Middle frontal gyrus (tissue), 1 donor: ENCODE data around the gene REPIN1.
"Not testable (repeated sequence)": the region's sequence is repeated elsewhere in the genome, so short reads cannot be mapped to it uniquely, and the experiment has no call there.

Experiments
- DNase-seq: peaks from one replicate; pipeline ENCODE4 v3.0.0-alpha.2; 2015; ENCODE audit warnings: low spot score; ENCODE audit errors: extremely low spot score

Gene REPIN1

GRCh38 chr7:150375662-150376521, 7.3 kb downstream of the REPIN1 start:
- DNase-seq, result no peak

- DNase-seq, result no peak
Observed at GRCh38 chr7:150376560-150376959, 7.9 kb downstream of the REPIN1 start.

GRCh38 chr7:150377196-150377595, 8.6 kb downstream of the REPIN1 start:
- no peak for DNase-seq

- no peak for DNase-seq
Observed at GRCh38 chr7:150377635-150378034, 9.0 kb downstream of the REPIN1 start.

- DNase-seq, result no peak
Observed at GRCh38 chr7:150378115-150378852, 9.7 kb downstream of the REPIN1 start.

- peak; percentile 92 for DNase-seq
Observed at GRCh38 chr7:150378853-150379440, 10.3 kb downstream of the REPIN1 start, which contains the start of gene ZNF775. TSS of gene ZNF775 (plus strand) at chr7:150379330. CDS start at chr7:150388471, 9,141 bp downstream.

GRCh38 chr7:150379441-150380379, 11.1 kb downstream of the REPIN1 start:
- no peak for DNase-seq

GRCh38 chr7:150380463-150380862, 11.8 kb downstream of the REPIN1 start:
- DNase-seq, result no peak

GRCh38 chr7:150381096-150381495, 12.5 kb downstream of the REPIN1 start:
- no peak for DNase-seq

- no peak for DNase-seq
Observed at GRCh38 chr7:150381785-150382122, 13.1 kb downstream of the REPIN1 start.

GRCh38 chr7:150382123-150382843, 13.7 kb downstream of the REPIN1 start:
- DNase-seq, result no peak

- no peak for DNase-seq
Observed at GRCh38 chr7:150382844-150383225, 14.2 kb downstream of the REPIN1 start.

GRCh38 chr7:150383710-150384397, 15.2 kb downstream of the REPIN1 start:
- peak; percentile 82 for DNase-seq

- no peak for DNase-seq
Observed at GRCh38 chr7:150384406-150385301, 16.0 kb downstream of the REPIN1 start.

- DNase-seq, result no peak
Observed at GRCh38 chr7:150385302-150385723, 16.7 kb downstream of the REPIN1 start.

GRCh38 chr7:150385884-150386283, 17.3 kb downstream of the REPIN1 start:
- DNase-seq, result not testable (repeated sequence)

GRCh38 chr7:150388306-150388705, 19.7 kb downstream of the REPIN1 start:
- DNase-seq, result no peak

GRCh38 chr7:150388709-150389531, 20.3 kb downstream of the REPIN1 start:
- DNase-seq, result no peak
